HG02623 (cell line): Measurements from ENCODE around the gene SLC49A3.
"Not testable (repeated sequence)": the region's sequence is repeated elsewhere in the genome, so short reads cannot be mapped to it uniquely, and the experiment has no call there.

ENCODE experiments used
- ATAC-seq: cut with Tn5 transposase; IDR thresholded peaks from one replicate; pipeline ENCODE4 v1.9.1; 2021; ENCODE audit warnings: moderate library complexity; ENCODE audit not compliant: unreplicated experiment

SLC49A3 gene

GRCh38 chr4:654871-655463, 34.0 kb downstream of the SLC49A3 start:
- no peak for ATAC-seq

GRCh38 chr4:654503-654845, 34.5 kb downstream of the SLC49A3 start:
- ATAC-seq, result no peak

GRCh38 chr4:653831-654502, 35.0 kb downstream of the SLC49A3 start:
- no peak for ATAC-seq

- ATAC-seq, result no peak
These were observed 35.7 kb downstream of the SLC49A3 start for GRCh38 chr4:653080-653821.

- ATAC-seq, result no peak
These were observed 36.9 kb downstream of the SLC49A3 start for GRCh38 chr4:651884-652642.

- ATAC-seq, result no peak
These were observed 37.7 kb downstream of the SLC49A3 start for GRCh38 chr4:650951-651883.

- ATAC-seq, result no peak
These were observed 38.5 kb downstream of the SLC49A3 start for GRCh38 chr4:650461-650860.

- ATAC-seq, result no peak
These were observed 39.1 kb downstream of the SLC49A3 start for GRCh38 chr4:649751-650310.

GRCh38 chr4:649293-649625, 39.7 kb downstream of the SLC49A3 start:
- ATAC-seq, result no peak

GRCh38 chr4:648579-649292, 40.2 kb downstream of the SLC49A3 start:
- no peak for ATAC-seq

GRCh38 chr4:647481-647880, 41.5 kb downstream of the SLC49A3 start:
- ATAC-seq, result no peak

- ATAC-seq, result no peak
These were observed 42.5 kb downstream of the SLC49A3 start for GRCh38 chr4:646460-646859.

GRCh38 chr4:642366-642765, 46.6 kb downstream of the SLC49A3 start:
- not testable (repeated sequence) for ATAC-seq

GRCh38 chr4:637536-638280, 51.2 kb downstream of the SLC49A3 start:
- no peak for ATAC-seq

- no peak for ATAC-seq
These were observed 52.3 kb downstream of the SLC49A3 start for GRCh38 chr4:636628-637159.

GRCh38 chr4:635851-636627, 52.9 kb downstream of the SLC49A3 start:
- no peak for ATAC-seq

- ATAC-seq, result not testable (repeated sequence)
These were observed 53.7 kb downstream of the SLC49A3 start for GRCh38 chr4:635066-635835.
